Stimulated activated CD4-positive, alpha-beta T cell treated with anti-CD3 and anti-CD28 coated beads, Interleukin-1b, Interleukin-23, amount 100 ng/mL, for 48 hours (primary cell): ENCODE results near the gene MYOZ3.

Experiments used
- DNase-seq: peaks from one replicate; pipeline ENCODE4 v3.0.0-alpha.2; 2020

MYOZ3 gene

GRCh38 chr5:150642991-150643710, 17.9 kb upstream of the MYOZ3 start:
- DNase-seq, result no peak

GRCh38 chr5:150644058-150644457, 17.0 kb upstream of the MYOZ3 start:
- no peak for DNase-seq

- no peak for DNase-seq
Observed at GRCh38 chr5:150644514-150644913, 16.5 kb upstream of the MYOZ3 start.

- DNase-seq, result no peak
Observed at GRCh38 chr5:150645070-150645700, 15.9 kb upstream of the MYOZ3 start.

- DNase-seq, result no peak
Observed at GRCh38 chr5:150647275-150648251, 13.5 kb upstream of the MYOZ3 start.

DNA sequence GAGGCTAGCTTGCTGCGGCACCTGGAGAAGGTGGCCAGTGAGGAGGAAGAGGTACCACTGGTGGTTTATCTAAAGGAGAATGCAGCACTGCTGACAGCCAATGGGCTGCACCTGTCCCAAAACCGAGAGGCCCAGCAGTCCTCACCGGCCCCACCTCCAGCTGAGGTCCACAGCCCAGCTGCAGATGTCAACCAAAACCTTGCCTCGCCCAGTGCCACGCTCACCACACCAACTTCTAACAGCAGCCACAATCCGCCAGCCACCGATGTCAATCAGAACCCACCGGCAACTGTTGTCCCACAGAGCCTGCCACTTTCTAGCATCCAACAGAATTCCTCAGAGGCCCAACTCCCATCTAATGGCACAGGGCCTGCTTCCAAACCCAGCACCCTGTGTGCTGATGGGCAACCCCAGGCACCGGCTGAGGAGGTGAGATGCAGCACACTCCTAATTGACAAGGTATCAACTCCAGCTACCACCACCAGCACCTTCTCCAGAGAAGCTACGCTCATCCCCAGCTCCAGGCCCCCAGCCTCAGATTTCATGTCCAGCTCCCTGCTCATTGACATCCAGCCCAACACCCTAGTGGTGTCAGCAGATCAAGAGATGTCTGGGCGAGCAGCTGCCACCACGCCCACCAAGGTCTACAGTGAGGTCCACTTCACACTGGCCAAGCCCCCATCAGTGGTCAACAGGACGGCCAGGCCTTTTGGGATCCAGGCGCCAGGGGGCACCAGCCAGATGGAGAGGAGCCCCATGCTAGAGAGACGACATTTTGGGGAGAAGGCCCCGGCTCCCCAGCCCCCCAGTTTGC, 12.6 kb upstream of the MYOZ3 start:
- DNase-seq, result no peak

GRCh38 chr5:150649108-150650020, 11.7 kb upstream of the MYOZ3 start:
- DNase-seq, result no peak

DNA sequence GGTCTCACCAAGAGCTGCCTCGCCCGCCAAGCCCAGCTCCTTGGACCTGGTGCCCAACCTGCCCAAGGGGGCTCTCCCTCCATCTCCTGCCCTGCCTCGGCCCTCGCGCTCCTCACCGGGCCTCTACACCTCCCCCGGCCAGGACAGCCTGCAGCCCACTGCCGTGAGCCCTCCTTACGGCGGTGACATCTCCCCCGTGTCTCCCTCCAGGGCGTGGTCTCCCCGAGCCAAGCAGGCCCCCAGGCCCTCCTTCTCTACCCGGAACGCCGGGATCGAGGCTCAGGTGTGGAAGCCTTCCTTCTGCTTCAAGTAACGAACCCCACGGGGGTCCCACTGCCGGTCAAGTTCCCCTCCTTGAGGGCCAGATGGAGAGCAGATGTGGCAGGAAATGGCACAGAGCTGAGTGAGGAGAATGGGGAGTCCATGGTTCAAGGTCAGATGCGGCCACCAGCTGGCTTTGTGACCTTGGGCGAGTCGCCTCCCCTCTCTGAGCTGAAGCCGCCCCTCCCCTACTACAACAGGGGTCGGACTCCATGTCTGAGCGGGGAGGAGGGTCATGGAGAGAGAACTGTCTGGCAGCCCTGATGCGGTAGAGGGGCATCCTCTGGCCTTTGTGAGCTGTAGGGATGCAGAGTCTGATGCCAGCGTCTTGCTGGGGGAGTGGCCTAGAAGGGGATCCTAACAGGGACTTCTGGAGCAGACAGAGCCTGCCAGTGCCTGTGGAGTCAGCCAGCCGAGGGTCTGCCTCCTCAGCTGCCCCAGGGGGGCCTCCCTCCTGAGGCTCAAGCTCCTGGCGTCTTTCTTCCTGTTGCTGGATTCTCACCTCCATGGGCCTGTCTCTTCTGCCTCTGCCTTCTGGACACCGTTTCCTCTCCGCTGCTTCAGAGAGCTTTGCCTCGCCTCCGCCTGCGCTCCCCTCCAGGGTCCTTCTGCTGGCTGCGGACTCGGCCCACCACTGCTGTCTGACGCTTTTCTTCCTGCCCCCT, 10.7 kb upstream of the MYOZ3 start:
- no peak for DNase-seq

DNA sequence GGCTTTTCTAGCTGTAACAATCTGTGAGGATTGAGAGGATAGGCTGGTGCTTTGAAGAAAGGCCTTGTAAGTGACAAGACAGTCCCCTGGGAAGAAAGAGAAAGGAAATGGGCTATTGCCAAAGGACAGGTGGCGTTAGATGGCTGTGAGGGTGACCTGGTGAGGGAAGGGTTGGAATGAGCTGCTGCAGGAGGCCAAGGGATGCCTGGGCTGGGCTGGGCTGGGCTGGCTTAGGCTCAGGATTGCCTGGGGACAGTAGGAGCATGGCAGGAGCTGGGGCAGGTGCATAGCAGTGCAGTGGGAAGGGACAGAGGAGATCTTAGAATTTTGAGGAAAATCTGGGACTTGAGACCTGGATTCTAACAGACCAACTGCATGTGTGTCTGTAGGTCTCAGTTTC, 9.7 kb upstream of the MYOZ3 start:
- no peak for DNase-seq

DNA sequence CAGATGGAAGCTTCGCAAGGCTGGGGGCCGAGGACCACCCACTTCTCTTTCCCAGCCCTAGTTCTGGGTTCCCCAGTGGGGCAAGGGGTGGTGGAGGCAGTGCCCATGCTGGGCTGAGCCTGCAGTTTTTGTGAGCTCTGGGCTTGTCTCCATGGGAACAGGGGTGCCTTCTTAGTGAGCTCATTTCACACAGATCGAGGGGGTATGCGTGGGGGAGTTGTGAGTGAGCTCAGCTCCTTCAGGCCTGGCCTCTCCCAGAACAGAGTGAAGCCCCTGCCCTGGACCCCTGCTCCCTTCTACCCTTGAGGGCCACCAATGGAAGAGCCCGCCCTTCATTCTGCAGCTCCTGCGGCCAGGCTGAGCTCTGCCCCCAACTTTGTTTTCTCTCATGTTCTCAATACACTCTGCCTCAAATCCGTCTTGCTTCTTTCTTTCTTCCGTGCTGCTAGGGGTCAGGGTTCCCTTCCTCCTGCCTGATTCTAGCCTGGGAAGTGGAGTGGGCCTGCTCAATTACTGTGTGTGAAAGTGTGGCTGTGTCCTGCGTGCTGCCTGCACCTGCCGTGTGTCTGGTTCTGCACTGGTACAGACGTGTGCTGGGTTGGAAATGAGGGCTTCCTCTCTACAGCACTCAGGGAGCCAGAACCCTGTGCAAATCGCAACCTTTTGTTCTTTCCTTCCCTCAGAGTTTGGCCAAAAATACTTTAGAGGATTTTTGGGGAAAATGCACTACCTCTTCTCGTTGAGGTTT, 9.0 kb upstream of the MYOZ3 start:
- DNase-seq, result no peak

- DNase-seq, result no peak
Observed at GRCh38 chr5:150653145-150653761, 7.8 kb upstream of the MYOZ3 start.

- no peak for DNase-seq
Observed at GRCh38 chr5:150653762-150654556, 7.1 kb upstream of the MYOZ3 start.

DNA sequence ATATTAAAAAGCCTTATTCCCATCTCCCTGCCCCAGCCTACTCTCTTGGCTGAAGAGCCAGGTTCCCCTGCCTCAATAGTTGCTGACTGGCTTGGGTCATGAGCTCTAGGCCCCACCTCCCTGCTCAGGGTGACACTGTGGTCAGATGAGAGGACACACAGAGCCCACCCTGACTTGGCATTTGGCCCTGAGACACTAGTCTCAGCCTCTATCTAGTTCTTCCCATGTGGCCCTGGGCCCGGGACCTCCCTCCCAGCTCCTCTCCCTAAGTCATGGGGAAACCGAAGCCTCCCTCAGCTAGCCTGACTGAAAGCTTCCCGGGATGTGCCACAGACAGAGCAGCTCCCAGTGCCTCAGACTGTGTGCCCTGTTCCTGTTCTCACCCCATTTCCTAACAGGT, 5.8 kb upstream of the MYOZ3 start:
- no peak for DNase-seq

DNA sequence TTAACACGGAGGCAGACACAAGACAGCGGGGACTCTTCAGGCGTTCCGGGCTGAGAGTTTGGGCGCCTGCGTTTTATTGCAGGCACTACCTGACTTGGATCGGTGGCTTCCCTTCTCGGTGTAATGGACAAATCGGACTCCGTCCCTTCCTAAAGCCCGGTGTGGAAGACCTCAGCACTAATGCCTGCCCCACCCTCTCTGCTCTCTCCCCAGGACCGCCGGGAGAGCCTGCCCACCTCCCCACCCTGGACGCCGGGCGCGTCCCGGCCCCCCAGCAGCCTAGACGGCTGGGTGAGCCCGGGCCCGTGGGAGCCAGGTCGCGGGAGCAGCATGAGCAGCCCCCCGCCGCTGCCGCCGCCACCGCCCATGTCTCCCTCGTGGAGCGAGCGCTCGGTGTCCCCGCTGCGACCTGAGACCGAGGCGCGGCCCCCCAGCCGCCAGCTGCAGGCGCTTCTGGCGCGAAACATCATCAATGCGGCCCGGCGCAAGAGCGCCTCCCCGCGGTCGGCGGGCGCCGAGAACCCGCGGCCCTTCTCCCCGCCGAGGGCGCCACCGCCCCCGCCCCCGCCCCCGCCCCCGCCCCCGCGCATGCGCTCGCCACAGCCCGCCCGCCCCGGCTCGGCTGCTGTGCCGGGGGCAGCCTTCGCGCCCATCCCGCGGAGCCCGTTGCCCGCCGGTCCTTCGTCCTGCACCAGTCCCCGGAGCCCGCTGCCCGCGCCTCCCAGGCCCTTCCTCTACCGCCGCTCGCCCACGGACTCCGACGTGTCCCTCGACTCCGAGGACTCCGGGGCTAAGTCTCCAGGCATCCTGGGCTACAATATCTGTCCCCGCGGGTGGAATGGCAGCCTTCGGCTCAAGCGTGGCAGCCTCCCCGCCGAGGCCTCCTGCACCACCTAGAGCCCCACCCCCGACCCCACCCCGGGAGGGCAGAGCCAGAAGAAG, 4.6 kb upstream of the MYOZ3 start:
- peak; percentile 65 for DNase-seq

DNA sequence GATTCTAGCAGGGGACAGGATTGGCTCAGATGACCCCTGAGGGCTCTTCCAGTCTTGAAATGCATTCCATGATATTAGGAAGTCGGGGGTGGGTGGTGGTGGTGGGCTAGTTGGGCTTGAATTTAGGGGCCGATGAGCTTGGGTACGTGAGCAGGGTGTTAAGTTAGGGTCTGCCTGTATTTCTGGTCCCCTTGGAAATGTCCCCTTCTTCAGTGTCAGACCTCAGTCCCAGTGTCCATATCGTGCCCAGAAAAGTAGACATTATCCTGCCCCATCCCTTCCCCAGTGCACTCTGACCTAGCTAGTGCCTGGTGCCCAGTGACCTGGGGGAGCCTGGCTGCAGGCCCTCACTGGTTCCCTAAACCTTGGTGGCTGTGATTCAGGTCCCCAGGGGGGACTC, 2.9 kb upstream of the MYOZ3 start:
- no peak for DNase-seq

- DNase-seq, result no peak
Observed at GRCh38 chr5:150658699-150659265, 2.3 kb upstream of the MYOZ3 start.
